Testis (tissue), 2 donors: ENCODE measurements around the gene OR8U1.

Experiments used
- CTCF ChIP-seq, 3 experiments: fragments of 450-650 bp in 2 of 3; fragments of 200-600 bp in 1 of 3; sonication (generic) in 1 of 3; IDR thresholded peaks; one replicate each; pipeline ENCODE4 v1.5.1; 2016 to 2019; ENCODE audit warnings: antibody characterized with exemption in 3 of 3, mild to moderate bottlenecking in 2 of 3, moderate library complexity in 1 of 3
- POLR2A ChIP-seq: fragments of 450-650 bp; IDR thresholded peaks from one replicate; pipeline ENCODE4 v1.6.1; 2017; ENCODE audit warnings: antibody characterized with exemption, mild to moderate bottlenecking, moderate library complexity

- no peak for TF ChIP-seq CTCF (IDR thresholded peaks at IDR 0.05)
- TF ChIP-seq POLR2A = no peak
Observed at GRCh38 chr11:56412396-56412795, 37.0 kb downstream of the OR8U1 start, which contains the start of gene OR5AL1.
